OCI-LY3 (cell line): Measurements from ENCODE around the gene NR3C1.

Experiments
- CTCF ChIP-seq: fragments of 200-600, 300-600 bp; sonication (generic); IDR thresholded peaks from 2 replicates; pipeline ENCODE4 v1.5.1; 2014; ENCODE audit warnings: antibody characterized with exemption, low read length, low read depth
- EZH2phosphoT487 ChIP-seq: fragments of 200-600 bp; shearing (Covaris generic); IDR thresholded peaks from 2 replicates; pipeline ENCODE4 v1.6.1; 2018; ENCODE audit warnings: antibody characterized with exemption, mixed run types, low read depth

GRCh38 chr5:143262393-143263174 is 140.9 kb downstream of the NR3C1 start:
- TF ChIP-seq CTCF (no peak), EZH2phosphoT487 (no peak)
